ENCODE data around the gene HPCAL4.

HPCAL4 gene

DNA sequence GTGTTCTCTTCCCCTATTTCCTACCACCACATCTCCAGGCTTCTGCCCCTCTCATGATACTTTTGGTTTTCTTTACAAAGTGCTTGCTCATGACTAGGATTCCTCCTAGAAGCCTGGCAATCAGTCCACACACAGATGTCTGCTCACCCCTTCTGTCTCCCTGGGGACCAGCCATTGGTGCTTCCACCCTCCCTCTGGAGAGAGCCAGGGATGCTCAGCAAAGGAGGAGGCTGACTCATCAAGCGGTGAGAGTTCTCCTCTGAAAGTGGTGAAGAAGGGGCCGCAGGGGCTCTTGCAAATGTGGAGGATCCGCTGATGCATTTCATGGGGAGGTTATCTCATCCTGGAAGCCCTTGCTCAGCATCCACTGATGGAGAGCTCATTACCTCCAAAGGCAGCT lies 33.8 kb downstream of the HPCAL4 start:
- TF ChIP-seq, protein P1, sequence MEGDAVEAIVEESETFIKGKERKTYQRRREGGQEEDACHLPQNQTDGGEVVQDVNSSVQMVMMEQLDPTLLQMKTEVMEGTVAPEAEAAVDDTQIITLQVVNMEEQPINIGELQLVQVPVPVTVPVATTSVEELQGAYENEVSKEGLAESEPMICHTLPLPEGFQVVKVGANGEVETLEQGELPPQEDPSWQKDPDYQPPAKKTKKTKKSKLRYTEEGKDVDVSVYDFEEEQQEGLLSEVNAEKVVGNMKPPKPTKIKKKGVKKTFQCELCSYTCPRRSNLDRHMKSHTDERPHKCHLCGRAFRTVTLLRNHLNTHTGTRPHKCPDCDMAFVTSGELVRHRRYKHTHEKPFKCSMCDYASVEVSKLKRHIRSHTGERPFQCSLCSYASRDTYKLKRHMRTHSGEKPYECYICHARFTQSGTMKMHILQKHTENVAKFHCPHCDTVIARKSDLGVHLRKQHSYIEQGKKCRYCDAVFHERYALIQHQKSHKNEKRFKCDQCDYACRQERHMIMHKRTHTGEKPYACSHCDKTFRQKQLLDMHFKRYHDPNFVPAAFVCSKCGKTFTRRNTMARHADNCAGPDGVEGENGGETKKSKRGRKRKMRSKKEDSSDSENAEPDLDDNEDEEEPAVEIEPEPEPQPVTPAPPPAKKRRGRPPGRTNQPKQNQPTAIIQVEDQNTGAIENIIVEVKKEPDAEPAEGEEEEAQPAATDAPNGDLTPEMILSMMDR (IDR thresholded peaks at IDR 0.05), result no peak

DNA sequence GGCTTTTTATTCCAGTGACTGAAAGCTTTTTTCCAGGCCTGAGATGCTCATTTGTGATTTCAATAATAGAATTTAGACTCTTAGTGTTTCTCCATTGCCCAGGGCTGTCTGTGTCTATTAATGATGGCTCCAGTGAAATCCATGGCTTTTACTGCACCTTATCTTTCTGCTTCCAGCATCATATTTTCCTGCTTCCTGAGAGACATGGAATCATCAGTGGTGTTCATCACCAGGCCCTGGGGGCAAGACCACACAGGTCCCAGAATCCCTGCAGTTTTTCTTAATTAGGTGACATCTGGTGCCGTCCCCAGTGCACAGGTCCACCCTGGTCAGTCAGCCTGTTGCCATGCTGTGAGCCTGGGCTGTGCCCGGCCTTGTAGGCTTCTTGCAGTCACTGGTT lies 34.8 kb downstream of the HPCAL4 start:
- TF ChIP-seq, protein P1 (IDR thresholded peaks at IDR 0.05), result no peak

GRCh38 chr1:39655578-39656268 lies 35.5 kb downstream of the HPCAL4 start:
- TF ChIP-seq, protein P1 (IDR thresholded peaks at IDR 0.05), result no peak

GRCh38 chr1:39654291-39654690 lies 36.9 kb downstream of the HPCAL4 start:
- TF ChIP-seq, protein P1 (IDR thresholded peaks at IDR 0.05), result no peak

- TF ChIP-seq, protein P1 (IDR thresholded peaks at IDR 0.05), result peak; percentile 91
Observed at GRCh38 chr1:39653546-39654031, 37.6 kb downstream of the HPCAL4 start.

DNA sequence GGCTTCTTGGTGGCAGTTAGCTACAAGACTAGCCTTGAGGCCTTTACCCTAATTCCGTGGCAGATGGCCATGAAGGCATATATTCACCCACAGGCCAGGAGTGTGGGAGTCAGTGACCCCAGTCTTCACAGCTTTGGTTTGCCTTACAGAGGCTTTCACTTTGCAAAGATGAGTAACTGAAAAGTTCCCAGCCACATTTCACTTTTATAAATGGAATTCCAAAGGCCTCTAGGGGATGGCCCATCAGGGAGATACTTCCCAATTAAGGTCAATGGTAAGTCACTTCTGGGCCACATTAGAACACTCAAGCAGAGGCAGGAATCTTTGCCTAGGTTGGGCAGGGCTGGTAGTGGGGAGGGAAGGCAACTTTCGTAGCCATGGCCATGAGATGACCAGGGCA lies 38.7 kb downstream of the HPCAL4 start:
- TF ChIP-seq, protein P1 (IDR thresholded peaks at IDR 0.05), result no peak

GRCh38 chr1:39652105-39652504 lies 39.1 kb downstream of the HPCAL4 start:
- TF ChIP-seq, protein P1 (IDR thresholded peaks at IDR 0.05), result no peak

Data from LNCAP (cell line).